WTC11 (cell line): ENCODE results near the gene SHROOM2. TPM values are rescaled to one million over a fixed set of nuclear protein-coding genes. Genes with fewer than 3 reads are reported as not detected.
A peak's percentile ranks its signal among the peaks of the same experiment; 100 is the strongest.

ENCODE experiments used
- ATAC-seq: fragments of 200-7000 bp; cut with Tn5 transposase; 2 replicates; pipeline ENCODE4 v1.10.0; 2021; ENCODE audit warnings: mild to moderate bottlenecking, moderate library complexity
- CTCF ChIA-PET: fragments of 300-600 bp; sonication (Branson Sonifier 250); formaldehyde crosslinking; loops from one replicate; lab custom pipeline; 2021; ENCODE audit warnings: antibody characterized with exemption; lab: Charles Lee
- POLR2A ChIA-PET: fragments of 350-600 bp; sonication (Branson Sonifier 250); formaldehyde crosslinking; loops from one replicate; lab custom pipeline; 2021; ENCODE audit warnings: antibody characterized with exemption; lab: Charles Lee
- DNase-seq: peaks from one replicate; pipeline ENCODE4 v3.0.0; 2021; ENCODE audit warnings: low spot score
- H3K27ac Mint-ChIP-seq: 2 replicates; pipeline ENCODE4 v1.8.0; 2021; ENCODE audit warnings: mixed read lengths
- H3K27me3 Mint-ChIP-seq: 2 replicates; pipeline ENCODE4 v1.8.0; 2021; ENCODE audit warnings: low read depth, mild to moderate bottlenecking, moderate library complexity, mixed read lengths
- H3K36me3 Mint-ChIP-seq: 2 replicates; pipeline ENCODE4 v1.8.0; 2021; ENCODE audit warnings: mixed read lengths
- H3K4me1 Mint-ChIP-seq: 2 replicates; pipeline ENCODE4 v1.8.0; 2022; ENCODE audit warnings: mixed read lengths
- H3K4me3 Mint-ChIP-seq: 2 replicates; pipeline ENCODE4 v1.8.0; 2021; ENCODE audit warnings: mild to moderate bottlenecking, moderate library complexity, mixed read lengths
- H3K9me3 Mint-ChIP-seq: 2 replicates; pipeline ENCODE4 v1.8.0; 2021; ENCODE audit warnings: mixed read lengths
- CREB1 ChIP-seq: sonication (generic); formaldehyde crosslinking; IDR thresholded peaks from 2 replicates; pipeline ENCODE4 v1.8.0; 2023; ENCODE audit warnings: mild to moderate bottlenecking, missing genetic modification reagents
- HMGA2 ChIP-seq: fragments of 250-450 bp; sonication (Bioruptor Pico); IDR thresholded peaks from 2 replicates; pipeline ENCODE4 v1.4.0; 2021; ENCODE audit warnings: mild to moderate bottlenecking, moderate library complexity
- NR1H2 ChIP-seq: sonication (generic); formaldehyde crosslinking; IDR thresholded peaks from 2 replicates; pipeline ENCODE4 v1.9.0; 2021; ENCODE audit warnings: mild to moderate bottlenecking, moderate library complexity, missing genetic modification reagents
- ZNF263 ChIP-seq: sonication (generic); formaldehyde crosslinking; IDR thresholded peaks from 2 replicates; pipeline ENCODE4 v1.8.1; 2022; ENCODE audit warnings: low read depth, mild to moderate bottlenecking, moderate library complexity, missing genetic modification reagents
- ZNF317 ChIP-seq: sonication (generic); formaldehyde crosslinking; IDR thresholded peaks from 2 replicates; pipeline ENCODE4 v1.8.1; 2023; ENCODE audit warnings: low read depth, mild to moderate bottlenecking, moderate library complexity, missing genetic modification reagents, borderline replicate concordance
- total RNA-seq: library from RNA; stranded (reverse); gene quantifications from 3 replicates; pipeline ENCODE4 v1.2.3, GENCODE V29; 2021
- TF ChIP-seq, protein P1 (sequence below): sonication (generic); formaldehyde crosslinking; conservative IDR thresholded peaks from 2 replicates; pipeline ENCODE4 v1.8.1; 2023; ENCODE audit warnings: mild to moderate bottlenecking, low read depth, missing genetic modification reagents, moderate library complexity
- TF ChIP-seq, protein P2 (sequence below): sonication (generic); formaldehyde crosslinking; IDR thresholded peaks from 2 replicates; pipeline ENCODE4 v1.8.0; 2022; ENCODE audit warnings: mild to moderate bottlenecking, missing genetic modification reagents
- TF ChIP-seq, protein P3 (sequence below): sonication (generic); formaldehyde crosslinking; IDR thresholded peaks from 2 replicates; pipeline ENCODE4 v1.8.1; 2023; ENCODE audit warnings: mild to moderate bottlenecking, missing genetic modification reagents
- TF ChIP-seq, protein P4 (sequence below): fragments of 250-450 bp; sonication (Bioruptor Pico); IDR thresholded peaks from 2 replicates; pipeline ENCODE4 v1.8.0; 2021; ENCODE audit warnings: mild to moderate bottlenecking
- TF ChIP-seq, protein P5 (sequence below): sonication (generic); formaldehyde crosslinking; IDR thresholded peaks from 2 replicates; pipeline ENCODE4 v1.8.0; 2023; ENCODE audit warnings: missing genetic modification reagents, mild to moderate bottlenecking, borderline replicate concordance
- TF ChIP-seq, protein P6 (sequence below): fragments of 250-450 bp; sonication (Bioruptor Pico); IDR thresholded peaks from 2 replicates; pipeline ENCODE4 v1.9.0; 2021; ENCODE audit warnings: mild to moderate bottlenecking
- TF ChIP-seq, protein P7 (sequence below): sonication (generic); formaldehyde crosslinking; IDR thresholded peaks from 2 replicates; pipeline ENCODE4 v1.8.0; 2022; ENCODE audit warnings: mild to moderate bottlenecking, missing genetic modification reagents

The SHROOM2 gene
- total RNA-seq, 1 experiment from 2014 or later: 14.8 TPM

DNA sequence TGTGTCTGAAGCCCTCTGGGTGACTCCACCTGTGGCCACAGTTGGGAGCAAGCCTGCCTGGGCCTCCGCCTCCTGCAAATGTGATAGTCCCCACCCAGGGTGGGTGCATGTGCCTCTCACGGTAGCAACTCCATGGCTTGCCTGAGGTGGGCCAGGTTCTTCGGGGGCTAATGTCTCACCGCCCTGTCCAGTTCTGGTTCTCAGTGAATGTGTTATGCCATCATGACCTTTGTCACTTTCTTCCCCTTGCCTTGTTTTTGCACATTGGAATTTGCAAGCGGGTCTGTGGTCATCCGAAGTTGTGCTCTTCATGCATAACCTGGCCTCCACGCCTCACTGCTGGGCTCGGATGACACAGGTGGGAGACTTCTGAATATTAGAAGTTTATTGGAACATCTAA lies 39.7 kb downstream of the SHROOM2 start:
- Mint-ChIP-seq H3K4me1 (peaks cover 58% of the 10 kb centered on the region), H3K27me3 (no peaks in the 10 kb centered on the region), H3K27ac (peak overlapping the region; percentile 83; the same call in 1 of the 2 replicates)

DNA sequence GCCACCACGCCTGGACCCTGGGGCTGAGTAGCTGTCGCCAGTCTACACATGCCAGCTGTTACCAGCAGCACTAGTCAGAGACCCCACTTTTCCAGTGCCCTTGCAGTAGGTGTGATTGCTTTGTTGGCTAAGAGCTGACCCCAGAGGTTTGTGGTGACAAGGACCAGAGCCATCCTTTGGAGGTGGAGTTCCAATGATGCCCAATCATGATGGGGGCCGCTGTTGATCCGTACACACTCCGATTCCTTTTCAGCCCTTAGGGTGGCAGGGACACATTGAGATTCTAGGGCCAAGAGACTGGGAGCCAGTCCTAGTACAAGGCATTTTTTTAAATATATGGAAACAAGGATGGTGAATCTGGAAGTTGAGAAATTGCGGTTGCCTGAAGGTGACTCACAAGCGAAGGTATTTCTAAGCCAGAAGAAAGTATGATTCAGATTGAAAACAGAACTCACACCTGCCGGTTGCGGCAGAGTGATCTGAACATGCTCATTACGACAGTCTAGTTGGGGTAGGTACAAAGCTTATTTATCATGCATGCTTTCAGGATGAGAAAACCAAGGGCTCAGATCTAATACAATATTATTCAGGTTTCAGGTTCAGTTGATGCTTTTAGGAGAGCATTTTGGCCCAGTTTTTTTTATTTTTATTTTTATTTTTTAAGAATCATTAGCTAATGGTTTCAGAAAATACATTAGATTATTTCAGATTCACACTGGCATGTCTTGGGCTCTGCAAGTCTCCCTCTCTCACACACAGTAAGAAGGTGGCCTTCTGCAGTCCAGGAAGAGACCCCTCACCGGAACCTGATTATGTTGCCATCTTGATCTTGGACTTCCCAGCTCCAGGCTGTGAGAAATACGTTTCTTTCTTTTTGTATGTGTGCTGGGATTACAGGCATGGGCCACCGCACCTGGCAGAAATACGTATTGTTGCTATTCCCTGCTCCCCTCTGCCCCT lies 43.4 kb downstream of the SHROOM2 start:
- no peak for ATAC-seq
- Mint-ChIP-seq H3K27ac (peak overlapping the region; percentile 50; the same call in 1 of the 2 replicates), H3K36me3 (no peaks in the 10 kb centered on the region)
- CTCF ChIA-PET: no interaction called here
- POLR2A ChIA-PET: no interaction called here
- TF ChIP-seq HMGA2 (CRISPR knock-in tag): no peak
- TF ChIP-seq, protein P1, sequence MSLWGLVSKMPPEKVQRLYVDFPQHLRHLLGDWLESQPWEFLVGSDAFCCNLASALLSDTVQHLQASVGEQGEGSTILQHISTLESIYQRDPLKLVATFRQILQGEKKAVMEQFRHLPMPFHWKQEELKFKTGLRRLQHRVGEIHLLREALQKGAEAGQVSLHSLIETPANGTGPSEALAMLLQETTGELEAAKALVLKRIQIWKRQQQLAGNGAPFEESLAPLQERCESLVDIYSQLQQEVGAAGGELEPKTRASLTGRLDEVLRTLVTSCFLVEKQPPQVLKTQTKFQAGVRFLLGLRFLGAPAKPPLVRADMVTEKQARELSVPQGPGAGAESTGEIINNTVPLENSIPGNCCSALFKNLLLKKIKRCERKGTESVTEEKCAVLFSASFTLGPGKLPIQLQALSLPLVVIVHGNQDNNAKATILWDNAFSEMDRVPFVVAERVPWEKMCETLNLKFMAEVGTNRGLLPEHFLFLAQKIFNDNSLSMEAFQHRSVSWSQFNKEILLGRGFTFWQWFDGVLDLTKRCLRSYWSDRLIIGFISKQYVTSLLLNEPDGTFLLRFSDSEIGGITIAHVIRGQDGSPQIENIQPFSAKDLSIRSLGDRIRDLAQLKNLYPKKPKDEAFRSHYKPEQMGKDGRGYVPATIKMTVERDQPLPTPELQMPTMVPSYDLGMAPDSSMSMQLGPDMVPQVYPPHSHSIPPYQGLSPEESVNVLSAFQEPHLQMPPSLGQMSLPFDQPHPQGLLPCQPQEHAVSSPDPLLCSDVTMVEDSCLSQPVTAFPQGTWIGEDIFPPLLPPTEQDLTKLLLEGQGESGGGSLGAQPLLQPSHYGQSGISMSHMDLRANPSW (CRISPR knock-in tag): no peak
- TF ChIP-seq, protein P2, sequence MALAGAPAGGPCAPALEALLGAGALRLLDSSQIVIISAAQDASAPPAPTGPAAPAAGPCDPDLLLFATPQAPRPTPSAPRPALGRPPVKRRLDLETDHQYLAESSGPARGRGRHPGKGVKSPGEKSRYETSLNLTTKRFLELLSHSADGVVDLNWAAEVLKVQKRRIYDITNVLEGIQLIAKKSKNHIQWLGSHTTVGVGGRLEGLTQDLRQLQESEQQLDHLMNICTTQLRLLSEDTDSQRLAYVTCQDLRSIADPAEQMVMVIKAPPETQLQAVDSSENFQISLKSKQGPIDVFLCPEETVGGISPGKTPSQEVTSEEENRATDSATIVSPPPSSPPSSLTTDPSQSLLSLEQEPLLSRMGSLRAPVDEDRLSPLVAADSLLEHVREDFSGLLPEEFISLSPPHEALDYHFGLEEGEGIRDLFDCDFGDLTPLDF (CRISPR knock-in tag): no peak
- TF ChIP-seq, protein P3, sequence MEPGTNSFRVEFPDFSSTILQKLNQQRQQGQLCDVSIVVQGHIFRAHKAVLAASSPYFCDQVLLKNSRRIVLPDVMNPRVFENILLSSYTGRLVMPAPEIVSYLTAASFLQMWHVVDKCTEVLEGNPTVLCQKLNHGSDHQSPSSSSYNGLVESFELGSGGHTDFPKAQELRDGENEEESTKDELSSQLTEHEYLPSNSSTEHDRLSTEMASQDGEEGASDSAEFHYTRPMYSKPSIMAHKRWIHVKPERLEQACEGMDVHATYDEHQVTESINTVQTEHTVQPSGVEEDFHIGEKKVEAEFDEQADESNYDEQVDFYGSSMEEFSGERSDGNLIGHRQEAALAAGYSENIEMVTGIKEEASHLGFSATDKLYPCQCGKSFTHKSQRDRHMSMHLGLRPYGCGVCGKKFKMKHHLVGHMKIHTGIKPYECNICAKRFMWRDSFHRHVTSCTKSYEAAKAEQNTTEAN: no peak
- TF ChIP-seq, protein P4, sequence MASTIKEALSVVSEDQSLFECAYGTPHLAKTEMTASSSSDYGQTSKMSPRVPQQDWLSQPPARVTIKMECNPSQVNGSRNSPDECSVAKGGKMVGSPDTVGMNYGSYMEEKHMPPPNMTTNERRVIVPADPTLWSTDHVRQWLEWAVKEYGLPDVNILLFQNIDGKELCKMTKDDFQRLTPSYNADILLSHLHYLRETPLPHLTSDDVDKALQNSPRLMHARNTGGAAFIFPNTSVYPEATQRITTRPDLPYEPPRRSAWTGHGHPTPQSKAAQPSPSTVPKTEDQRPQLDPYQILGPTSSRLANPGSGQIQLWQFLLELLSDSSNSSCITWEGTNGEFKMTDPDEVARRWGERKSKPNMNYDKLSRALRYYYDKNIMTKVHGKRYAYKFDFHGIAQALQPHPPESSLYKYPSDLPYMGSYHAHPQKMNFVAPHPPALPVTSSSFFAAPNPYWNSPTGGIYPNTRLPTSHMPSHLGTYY: no peak
- TF ChIP-seq, protein P5, sequence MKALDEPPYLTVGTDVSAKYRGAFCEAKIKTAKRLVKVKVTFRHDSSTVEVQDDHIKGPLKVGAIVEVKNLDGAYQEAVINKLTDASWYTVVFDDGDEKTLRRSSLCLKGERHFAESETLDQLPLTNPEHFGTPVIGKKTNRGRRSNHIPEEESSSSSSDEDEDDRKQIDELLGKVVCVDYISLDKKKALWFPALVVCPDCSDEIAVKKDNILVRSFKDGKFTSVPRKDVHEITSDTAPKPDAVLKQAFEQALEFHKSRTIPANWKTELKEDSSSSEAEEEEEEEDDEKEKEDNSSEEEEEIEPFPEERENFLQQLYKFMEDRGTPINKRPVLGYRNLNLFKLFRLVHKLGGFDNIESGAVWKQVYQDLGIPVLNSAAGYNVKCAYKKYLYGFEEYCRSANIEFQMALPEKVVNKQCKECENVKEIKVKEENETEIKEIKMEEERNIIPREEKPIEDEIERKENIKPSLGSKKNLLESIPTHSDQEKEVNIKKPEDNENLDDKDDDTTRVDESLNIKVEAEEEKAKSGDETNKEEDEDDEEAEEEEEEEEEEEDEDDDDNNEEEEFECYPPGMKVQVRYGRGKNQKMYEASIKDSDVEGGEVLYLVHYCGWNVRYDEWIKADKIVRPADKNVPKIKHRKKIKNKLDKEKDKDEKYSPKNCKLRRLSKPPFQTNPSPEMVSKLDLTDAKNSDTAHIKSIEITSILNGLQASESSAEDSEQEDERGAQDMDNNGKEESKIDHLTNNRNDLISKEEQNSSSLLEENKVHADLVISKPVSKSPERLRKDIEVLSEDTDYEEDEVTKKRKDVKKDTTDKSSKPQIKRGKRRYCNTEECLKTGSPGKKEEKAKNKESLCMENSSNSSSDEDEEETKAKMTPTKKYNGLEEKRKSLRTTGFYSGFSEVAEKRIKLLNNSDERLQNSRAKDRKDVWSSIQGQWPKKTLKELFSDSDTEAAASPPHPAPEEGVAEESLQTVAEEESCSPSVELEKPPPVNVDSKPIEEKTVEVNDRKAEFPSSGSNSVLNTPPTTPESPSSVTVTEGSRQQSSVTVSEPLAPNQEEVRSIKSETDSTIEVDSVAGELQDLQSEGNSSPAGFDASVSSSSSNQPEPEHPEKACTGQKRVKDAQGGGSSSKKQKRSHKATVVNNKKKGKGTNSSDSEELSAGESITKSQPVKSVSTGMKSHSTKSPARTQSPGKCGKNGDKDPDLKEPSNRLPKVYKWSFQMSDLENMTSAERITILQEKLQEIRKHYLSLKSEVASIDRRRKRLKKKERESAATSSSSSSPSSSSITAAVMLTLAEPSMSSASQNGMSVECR (CRISPR knock-in tag): no peak
- TF ChIP-seq, protein P6, sequence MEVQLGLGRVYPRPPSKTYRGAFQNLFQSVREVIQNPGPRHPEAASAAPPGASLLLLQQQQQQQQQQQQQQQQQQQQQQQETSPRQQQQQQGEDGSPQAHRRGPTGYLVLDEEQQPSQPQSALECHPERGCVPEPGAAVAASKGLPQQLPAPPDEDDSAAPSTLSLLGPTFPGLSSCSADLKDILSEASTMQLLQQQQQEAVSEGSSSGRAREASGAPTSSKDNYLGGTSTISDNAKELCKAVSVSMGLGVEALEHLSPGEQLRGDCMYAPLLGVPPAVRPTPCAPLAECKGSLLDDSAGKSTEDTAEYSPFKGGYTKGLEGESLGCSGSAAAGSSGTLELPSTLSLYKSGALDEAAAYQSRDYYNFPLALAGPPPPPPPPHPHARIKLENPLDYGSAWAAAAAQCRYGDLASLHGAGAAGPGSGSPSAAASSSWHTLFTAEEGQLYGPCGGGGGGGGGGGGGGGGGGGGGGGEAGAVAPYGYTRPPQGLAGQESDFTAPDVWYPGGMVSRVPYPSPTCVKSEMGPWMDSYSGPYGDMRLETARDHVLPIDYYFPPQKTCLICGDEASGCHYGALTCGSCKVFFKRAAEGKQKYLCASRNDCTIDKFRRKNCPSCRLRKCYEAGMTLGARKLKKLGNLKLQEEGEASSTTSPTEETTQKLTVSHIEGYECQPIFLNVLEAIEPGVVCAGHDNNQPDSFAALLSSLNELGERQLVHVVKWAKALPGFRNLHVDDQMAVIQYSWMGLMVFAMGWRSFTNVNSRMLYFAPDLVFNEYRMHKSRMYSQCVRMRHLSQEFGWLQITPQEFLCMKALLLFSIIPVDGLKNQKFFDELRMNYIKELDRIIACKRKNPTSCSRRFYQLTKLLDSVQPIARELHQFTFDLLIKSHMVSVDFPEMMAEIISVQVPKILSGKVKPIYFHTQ: no peak
- TF ChIP-seq ZNF263 (CRISPR knock-in tag): no peak
- TF ChIP-seq, protein P7, sequence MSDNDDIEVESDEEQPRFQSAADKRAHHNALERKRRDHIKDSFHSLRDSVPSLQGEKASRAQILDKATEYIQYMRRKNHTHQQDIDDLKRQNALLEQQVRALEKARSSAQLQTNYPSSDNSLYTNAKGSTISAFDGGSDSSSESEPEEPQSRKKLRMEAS (CRISPR knock-in tag): no peak
- TF ChIP-seq, all 79 proteins: peak for 0
- no peak overlapping the region for H3K4me3 Mint-ChIP-seq
- no peak for DNase-seq
- H3K27me3 Mint-ChIP-seq: no peaks in the 10 kb centered on the region
- H3K4me1 Mint-ChIP-seq: peaks cover 59% of the 10 kb centered on the region
- no peaks in the 10 kb centered on the region for H3K9me3 Mint-ChIP-seq

More for the DNA sequence above, 39.7 kb downstream of the SHROOM2 start:
- ATAC-seq: no peak
- CTCF ChIA-PET: no interaction called here
- TF ChIP-seq CREB1 (CRISPR knock-in tag) (no peak), ZNF317 (no peak), NR1H2 (CRISPR knock-in tag) (no peak)
- TF ChIP-seq, all 79 proteins: peak for 0
- H3K9me3 Mint-ChIP-seq: no peaks in the 10 kb centered on the region
- POLR2A ChIA-PET: no interaction called here
- no peak for DNase-seq
- H3K36me3 Mint-ChIP-seq: no peaks in the 10 kb centered on the region
- H3K4me3 Mint-ChIP-seq: no peak overlapping the region; the same call in 1 of the 2 replicates
